A673 (cell line): ENCODE results near the gene SCUBE3.

Source experiments
- EZH2 ChIP-seq: fragments of 200-600 bp; sonication (generic); IDR thresholded peaks from 2 replicates; pipeline ENCODE4 v1.6.1; 2017; ENCODE audit warnings: borderline replicate concordance, low read depth, mild to moderate bottlenecking, mixed read lengths, antibody characterized with exemption, low read length; ENCODE audit not compliant: poor library complexity, severe bottlenecking
- TF ChIP-seq, protein P1 (sequence below): fragments of 300-800, 200-600 bp; sonication (generic); conservative IDR thresholded peaks from 2 replicates; pipeline ENCODE4 v1.5.1; 2017; ENCODE audit warnings: low read depth, mild to moderate bottlenecking, antibody characterized with exemption, low read length, moderate library complexity, mixed read lengths

DNA sequence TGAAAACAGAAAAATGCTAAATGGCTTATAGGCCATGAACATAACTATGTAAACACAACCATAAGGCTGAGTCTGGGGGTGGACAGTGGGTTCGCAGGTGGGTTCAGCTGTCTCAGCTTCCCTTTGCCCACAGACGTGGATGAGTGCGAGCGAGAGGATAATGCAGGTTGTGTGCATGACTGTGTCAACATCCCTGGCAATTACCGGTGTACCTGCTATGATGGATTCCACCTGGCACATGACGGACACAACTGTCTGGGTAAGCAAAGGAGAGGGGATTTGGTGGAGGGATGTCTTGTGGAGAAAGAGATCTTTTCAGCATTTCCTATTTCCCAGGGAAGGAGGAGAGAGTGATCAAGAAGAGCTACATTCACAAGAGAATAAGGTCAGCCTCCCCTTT, 14.7 kb downstream of the SCUBE3 start:
- TF ChIP-seq, protein P1, sequence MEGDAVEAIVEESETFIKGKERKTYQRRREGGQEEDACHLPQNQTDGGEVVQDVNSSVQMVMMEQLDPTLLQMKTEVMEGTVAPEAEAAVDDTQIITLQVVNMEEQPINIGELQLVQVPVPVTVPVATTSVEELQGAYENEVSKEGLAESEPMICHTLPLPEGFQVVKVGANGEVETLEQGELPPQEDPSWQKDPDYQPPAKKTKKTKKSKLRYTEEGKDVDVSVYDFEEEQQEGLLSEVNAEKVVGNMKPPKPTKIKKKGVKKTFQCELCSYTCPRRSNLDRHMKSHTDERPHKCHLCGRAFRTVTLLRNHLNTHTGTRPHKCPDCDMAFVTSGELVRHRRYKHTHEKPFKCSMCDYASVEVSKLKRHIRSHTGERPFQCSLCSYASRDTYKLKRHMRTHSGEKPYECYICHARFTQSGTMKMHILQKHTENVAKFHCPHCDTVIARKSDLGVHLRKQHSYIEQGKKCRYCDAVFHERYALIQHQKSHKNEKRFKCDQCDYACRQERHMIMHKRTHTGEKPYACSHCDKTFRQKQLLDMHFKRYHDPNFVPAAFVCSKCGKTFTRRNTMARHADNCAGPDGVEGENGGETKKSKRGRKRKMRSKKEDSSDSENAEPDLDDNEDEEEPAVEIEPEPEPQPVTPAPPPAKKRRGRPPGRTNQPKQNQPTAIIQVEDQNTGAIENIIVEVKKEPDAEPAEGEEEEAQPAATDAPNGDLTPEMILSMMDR, result no peak
- TF ChIP-seq EZH2, result no peak
